DND-41 (cell line): ENCODE data around the gene HTT.

Experiments
- ATAC-seq: fragments of 200-7000 bp; cut with Tn5 transposase; 3 replicates; pipeline ENCODE4 v1.9.1; 2021; ENCODE audit warnings: low read depth; ENCODE audit not compliant: insufficient read depth
- DNase-seq: peaks from one replicate; pipeline ENCODE4 v3.0.0-alpha.2; 2020
- H2AFZ ChIP-seq: 2 replicates; pipeline ENCODE4 v1.6.0; 2012; ENCODE audit warnings: low read depth, low read length
- H3K27ac ChIP-seq: 2 replicates; pipeline ENCODE4 v1.5.1; 2012; ENCODE audit warnings: low read length, inconsistent platforms
- H3K27me3 ChIP-seq: fragments of 200-600 bp; sonication (generic); 2 replicates; pipeline ENCODE4 v1.6.0; 2012; ENCODE audit warnings: low read length, mild to moderate bottlenecking, inconsistent platforms; ENCODE audit not compliant: insufficient read depth, poor library complexity
- H3K36me3 ChIP-seq: 2 replicates; pipeline ENCODE4 v1.5.1; 2012; ENCODE audit warnings: low read length, inconsistent platforms; ENCODE audit not compliant: insufficient read depth
- H3K4me1 ChIP-seq: 2 replicates; pipeline ENCODE4 v1.5.1; 2012; ENCODE audit warnings: mild to moderate bottlenecking, low read length; ENCODE audit not compliant: insufficient read depth
- H3K4me2 ChIP-seq: 2 replicates; pipeline ENCODE4 v1.6.0; 2012; ENCODE audit warnings: mild to moderate bottlenecking, moderate library complexity, low read length, inconsistent platforms; ENCODE audit not compliant: insufficient read depth
- H3K4me3 ChIP-seq, 2 experiments: fragments of 200-600 bp in 1 of 2; shearing (Covaris generic) in 1 of 2; 2 replicates each; pipeline ENCODE4 v1.5.1; 2012 to 2016; ENCODE audit warnings: inconsistent platforms in 2 of 2, low read length in 2 of 2, mild to moderate bottlenecking in 2 of 2, low read depth in 1 of 2, moderate library complexity in 1 of 2
- H3K79me2 ChIP-seq: 2 replicates; pipeline ENCODE4 v1.6.0; 2012; ENCODE audit warnings: low read length, inconsistent platforms; ENCODE audit not compliant: insufficient read depth
- H3K9ac ChIP-seq: 2 replicates; pipeline ENCODE4 v1.6.0; 2012; ENCODE audit warnings: low read depth, mild to moderate bottlenecking, inconsistent platforms, low read length, moderate library complexity
- H3K9me3 ChIP-seq: 2 replicates; pipeline ENCODE4 v1.5.1; 2012; ENCODE audit warnings: low read length, moderate library complexity, mild to moderate bottlenecking, inconsistent platforms; ENCODE audit not compliant: insufficient read depth, severe bottlenecking
- H4K20me1 ChIP-seq: 2 replicates; pipeline ENCODE4 v1.6.0; 2012; ENCODE audit warnings: low read length; ENCODE audit not compliant: insufficient read depth
- EZH2 ChIP-seq: IDR thresholded peaks from 3 replicates; pipeline ENCODE4 v1.6.1; 2012; ENCODE audit warnings: borderline replicate concordance, low read depth, mild to moderate bottlenecking, moderate library complexity, low read length, inconsistent platforms; ENCODE audit not compliant: severe bottlenecking
- TF ChIP-seq, protein P1 (sequence below): IDR thresholded peaks from 2 replicates; pipeline ENCODE4 v1.5.1; 2012; ENCODE audit warnings: borderline replicate concordance, low read length, moderate library complexity, mild to moderate bottlenecking; ENCODE audit not compliant: poor library complexity, severe bottlenecking; ENCODE audit errors: extremely low read depth

The HTT gene

DNA sequence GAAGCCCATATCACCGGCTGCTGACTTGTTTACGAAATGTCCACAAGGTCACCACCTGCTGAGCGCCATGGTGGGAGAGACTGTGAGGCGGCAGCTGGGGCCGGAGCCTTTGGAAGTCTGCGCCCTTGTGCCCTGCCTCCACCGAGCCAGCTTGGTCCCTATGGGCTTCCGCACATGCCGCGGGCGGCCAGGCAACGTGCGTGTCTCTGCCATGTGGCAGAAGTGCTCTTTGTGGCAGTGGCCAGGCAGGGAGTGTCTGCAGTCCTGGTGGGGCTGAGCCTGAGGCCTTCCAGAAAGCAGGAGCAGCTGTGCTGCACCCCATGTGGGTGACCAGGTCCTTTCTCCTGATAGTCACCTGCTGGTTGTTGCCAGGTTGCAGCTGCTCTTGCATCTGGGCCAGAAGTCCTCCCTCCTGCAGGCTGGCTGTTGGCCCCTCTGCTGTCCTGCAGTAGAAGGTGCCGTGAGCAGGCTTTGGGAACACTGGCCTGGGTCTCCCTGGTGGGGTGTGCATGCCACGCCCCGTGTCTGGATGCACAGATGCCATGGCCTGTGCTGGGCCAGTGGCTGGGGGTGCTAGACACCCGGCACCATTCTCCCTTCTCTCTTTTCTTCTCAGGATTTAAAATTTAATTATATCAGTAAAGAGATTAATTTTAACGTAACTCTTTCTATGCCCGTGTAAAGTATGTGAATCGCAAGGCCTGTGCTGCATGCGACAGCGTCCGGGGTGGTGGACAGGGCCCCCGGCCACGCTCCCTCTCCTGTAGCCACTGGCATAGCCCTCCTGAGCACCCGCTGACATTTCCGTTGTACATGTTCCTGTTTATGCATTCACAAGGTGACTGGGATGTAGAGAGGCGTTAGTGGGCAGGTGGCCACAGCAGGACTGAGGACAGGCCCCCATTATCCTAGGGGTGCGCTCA, 165.8 kb downstream of the HTT start:
- Histone ChIP-seq H4K20me1 (peaks cover 9% of the 10 kb centered on the region; the same call in 1 of the 2 replicates), H3K36me3 (peaks cover 52% of the 10 kb centered on the region), H3K27ac (no peak overlapping the region), H3K9me3 (no peaks in the 10 kb centered on the region), H3K4me2 (no peak overlapping the region), H3K79me2 (no peaks in the 10 kb centered on the region), H3K9ac (no peak overlapping the region), H3K4me1 (no peaks in the 10 kb centered on the region), H2AFZ (no peak overlapping the region), H3K27me3 (no peaks in the 10 kb centered on the region), H3K4me3 (no peak overlapping the region)
- no peak for DNase-seq
- TF ChIP-seq, protein P1, sequence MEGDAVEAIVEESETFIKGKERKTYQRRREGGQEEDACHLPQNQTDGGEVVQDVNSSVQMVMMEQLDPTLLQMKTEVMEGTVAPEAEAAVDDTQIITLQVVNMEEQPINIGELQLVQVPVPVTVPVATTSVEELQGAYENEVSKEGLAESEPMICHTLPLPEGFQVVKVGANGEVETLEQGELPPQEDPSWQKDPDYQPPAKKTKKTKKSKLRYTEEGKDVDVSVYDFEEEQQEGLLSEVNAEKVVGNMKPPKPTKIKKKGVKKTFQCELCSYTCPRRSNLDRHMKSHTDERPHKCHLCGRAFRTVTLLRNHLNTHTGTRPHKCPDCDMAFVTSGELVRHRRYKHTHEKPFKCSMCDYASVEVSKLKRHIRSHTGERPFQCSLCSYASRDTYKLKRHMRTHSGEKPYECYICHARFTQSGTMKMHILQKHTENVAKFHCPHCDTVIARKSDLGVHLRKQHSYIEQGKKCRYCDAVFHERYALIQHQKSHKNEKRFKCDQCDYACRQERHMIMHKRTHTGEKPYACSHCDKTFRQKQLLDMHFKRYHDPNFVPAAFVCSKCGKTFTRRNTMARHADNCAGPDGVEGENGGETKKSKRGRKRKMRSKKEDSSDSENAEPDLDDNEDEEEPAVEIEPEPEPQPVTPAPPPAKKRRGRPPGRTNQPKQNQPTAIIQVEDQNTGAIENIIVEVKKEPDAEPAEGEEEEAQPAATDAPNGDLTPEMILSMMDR = no peak
- no peak for TF ChIP-seq EZH2
- no peak for ATAC-seq

DNA sequence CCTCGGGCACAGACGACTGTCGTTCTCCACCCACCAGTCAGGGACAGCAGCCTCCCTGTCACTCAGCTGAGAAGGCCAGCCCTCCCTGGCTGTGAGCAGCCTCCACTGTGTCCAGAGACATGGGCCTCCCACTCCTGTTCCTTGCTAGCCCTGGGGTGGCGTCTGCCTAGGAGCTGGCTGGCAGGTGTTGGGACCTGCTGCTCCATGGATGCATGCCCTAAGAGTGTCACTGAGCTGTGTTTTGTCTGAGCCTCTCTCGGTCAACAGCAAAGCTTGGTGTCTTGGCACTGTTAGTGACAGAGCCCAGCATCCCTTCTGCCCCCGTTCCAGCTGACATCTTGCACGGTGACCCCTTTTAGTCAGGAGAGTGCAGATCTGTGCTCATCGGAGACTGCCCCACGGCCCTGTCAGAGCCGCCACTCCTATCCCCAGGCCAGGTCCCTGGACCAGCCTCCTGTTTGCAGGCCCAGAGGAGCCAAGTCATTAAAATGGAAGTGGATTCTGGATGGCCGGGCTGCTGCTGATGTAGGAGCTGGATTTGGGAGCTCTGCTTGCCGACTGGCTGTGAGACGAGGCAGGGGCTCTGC, 166.5 kb downstream of the HTT start:
- H3K4me1 ChIP-seq = no peaks in the 10 kb centered on the region
- no peaks in the 10 kb centered on the region for H3K27me3 ChIP-seq
- no peak for ATAC-seq
- no peak overlapping the region for H3K9ac ChIP-seq
- no peaks in the 10 kb centered on the region for H3K9me3 ChIP-seq
- H4K20me1 ChIP-seq = peaks cover 9% of the 10 kb centered on the region; the same call in 1 of the 2 replicates
- H3K36me3 ChIP-seq = peaks cover 45% of the 10 kb centered on the region
- H3K4me3 ChIP-seq = no peak overlapping the region
- no peak overlapping the region for H2AFZ ChIP-seq
- H3K79me2 ChIP-seq = no peaks in the 10 kb centered on the region
- no peak overlapping the region for H3K27ac ChIP-seq
- TF ChIP-seq, protein P1 = no peak
- no peak for TF ChIP-seq EZH2
- H3K4me2 ChIP-seq = no peak overlapping the region
- no peak for DNase-seq

DNA sequence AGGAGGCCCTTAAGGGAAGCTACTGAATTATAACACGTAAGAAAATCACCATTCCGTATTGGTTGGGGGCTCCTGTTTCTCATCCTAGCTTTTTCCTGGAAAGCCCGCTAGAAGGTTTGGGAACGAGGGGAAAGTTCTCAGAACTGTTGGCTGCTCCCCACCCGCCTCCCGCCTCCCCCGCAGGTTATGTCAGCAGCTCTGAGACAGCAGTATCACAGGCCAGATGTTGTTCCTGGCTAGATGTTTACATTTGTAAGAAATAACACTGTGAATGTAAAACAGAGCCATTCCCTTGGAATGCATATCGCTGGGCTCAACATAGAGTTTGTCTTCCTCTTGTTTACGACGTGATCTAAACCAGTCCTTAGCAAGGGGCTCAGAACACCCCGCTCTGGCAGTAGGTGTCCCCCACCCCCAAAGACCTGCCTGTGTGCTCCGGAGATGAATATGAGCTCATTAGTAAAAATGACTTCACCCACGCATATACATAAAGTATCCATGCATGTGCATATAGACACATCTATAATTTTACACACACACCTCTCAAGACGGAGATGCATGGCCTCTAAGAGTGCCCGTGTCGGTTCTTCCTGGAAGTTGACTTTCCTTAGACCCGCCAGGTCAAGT, 167.5 kb downstream of the HTT start:
- H3K9ac ChIP-seq = no peak overlapping the region
- no peak for DNase-seq
- no peaks in the 10 kb centered on the region for H3K9me3 ChIP-seq
- TF ChIP-seq, protein P1 = no peak
- no peak for TF ChIP-seq EZH2
- no peak overlapping the region for H3K27ac ChIP-seq
- H3K27me3 ChIP-seq = no peaks in the 10 kb centered on the region
- H3K79me2 ChIP-seq = no peaks in the 10 kb centered on the region
- peaks cover 15% of the 10 kb centered on the region for H4K20me1 ChIP-seq
- peaks cover 36% of the 10 kb centered on the region for H3K36me3 ChIP-seq
- ATAC-seq = no peak
- no peak overlapping the region for H2AFZ ChIP-seq
- H3K4me2 ChIP-seq = no peak overlapping the region
- H3K4me3 ChIP-seq = no peak overlapping the region
- H3K4me1 ChIP-seq = no peaks in the 10 kb centered on the region
